Kidney (tissue), 14 donors: ENCODE measurements around the gene VPREB1. TPM values are rescaled to one million over a fixed set of nuclear protein-coding genes. Genes with fewer than 3 reads are reported as not detected.

Source experiments
- DNase-seq, 5 donors: peaks; one replicate each; pipeline ENCODE4 v3.0.0-alpha.2; 2013 to 2020
- FAIRE-seq: peaks from 2 replicates; lab custom pipeline; 2012; peaks lifted over from hg19 to GRCh38; lab: Jason Lieb, UNC
- H3K27ac ChIP-seq, 2 donors: one replicate each; pipeline ENCODE4 v1.7.0; 2013; ENCODE audit warnings: low read depth in 2 of 2, low read length in 2 of 2, inconsistent platforms in 1 of 2
- H3K27me3 ChIP-seq: one replicate; pipeline ENCODE4 v1.7.1; 2013; ENCODE audit warnings: low read length, inconsistent platforms; ENCODE audit not compliant: control insufficient read depth, insufficient read depth
- H3K36me3 ChIP-seq, 3 donors: one replicate each; pipeline versions ENCODE4 v1.7.0 to v1.7.1; 2013; ENCODE audit warnings: low read length in 3 of 3, control low read depth in 1 of 3, inconsistent platforms in 1 of 3; ENCODE audit not compliant: insufficient read depth in 3 of 3, control insufficient read depth in 2 of 3
- H3K4me1 ChIP-seq, 3 donors: one replicate each; pipeline versions ENCODE4 v1.7.0 to v1.7.1; 2013; ENCODE audit warnings: low read length in 3 of 3, inconsistent platforms in 1 of 3, low read depth in 1 of 3; ENCODE audit not compliant: control insufficient read depth in 2 of 3, insufficient read depth in 2 of 3
- H3K4me3 ChIP-seq, 3 donors: one replicate each; pipeline versions ENCODE4 v1.7.0 to v1.8.1; 2013; ENCODE audit warnings: low read length in 3 of 3, control low read depth in 1 of 3, inconsistent platforms in 1 of 3
- H3K9ac ChIP-seq, 3 donors: one replicate each; pipeline versions ENCODE4 v1.7.0 to v1.7.1; 2013; ENCODE audit warnings: low read length in 3 of 3, control low read depth in 1 of 3, inconsistent platforms in 1 of 3
- H3K9me3 ChIP-seq, 3 donors: one replicate each; pipeline versions ENCODE4 v1.7.0 to v1.7.1; 2013; ENCODE audit warnings: low read length in 3 of 3, control low read depth in 1 of 3, inconsistent platforms in 1 of 3; ENCODE audit not compliant: control insufficient read depth in 2 of 3, insufficient read depth in 1 of 3
- intact Hi-C: fragments of 100-400 bp; cut with DNase I; formaldehyde crosslinking; loops from one replicate; pipeline ENCODE4 v1.11.1; 2022
- polyA plus RNA-seq: library from polyadenylated mRNA; stranded (reverse); fragments of 350-450 nt; fragmentation: Illumina TruSeq; extraction: RNeasy Lipid Tissue Mini Kit (QIAGEN cat#74804); gene quantifications from one replicate; pipeline ENCODE4 v1.2.3, GENCODE V29; 2014; ENCODE audit warnings: low read depth, low replicate concordance; ENCODE audit not compliant: insufficient read depth
- total RNA-seq: library from RNA; stranded (reverse); fragmentation: NEBNext Ultra II Directional; extraction: Animal tissue kit (Norgen Biotek cat#: 25700); gene quantifications from one replicate; pipeline ENCODE4 v1.2.1, GENCODE V29; 2021
- TF ChIP-seq, protein P1 (sequence below): IDR thresholded peaks from 3 replicates; pipeline ENCODE4 v1.5.1; 2012; ENCODE audit warnings: mild to moderate bottlenecking, moderate library complexity, borderline replicate concordance; ENCODE audit not compliant: insufficient read depth; ENCODE audit errors: extremely low read depth
- donor health status: control.
- donor health status: control.
- donor health status: control.
- donor health status: control.
- donor health status: control.
- donor health status: DM: yes; HTN: yes; CAD: no.
- donor health status: Normal renal cell carcinoma (clear cell type).

VPREB1 gene
- total and polyA plus RNA-seq, 2 donors from 2014 or later = not detected

DNA sequence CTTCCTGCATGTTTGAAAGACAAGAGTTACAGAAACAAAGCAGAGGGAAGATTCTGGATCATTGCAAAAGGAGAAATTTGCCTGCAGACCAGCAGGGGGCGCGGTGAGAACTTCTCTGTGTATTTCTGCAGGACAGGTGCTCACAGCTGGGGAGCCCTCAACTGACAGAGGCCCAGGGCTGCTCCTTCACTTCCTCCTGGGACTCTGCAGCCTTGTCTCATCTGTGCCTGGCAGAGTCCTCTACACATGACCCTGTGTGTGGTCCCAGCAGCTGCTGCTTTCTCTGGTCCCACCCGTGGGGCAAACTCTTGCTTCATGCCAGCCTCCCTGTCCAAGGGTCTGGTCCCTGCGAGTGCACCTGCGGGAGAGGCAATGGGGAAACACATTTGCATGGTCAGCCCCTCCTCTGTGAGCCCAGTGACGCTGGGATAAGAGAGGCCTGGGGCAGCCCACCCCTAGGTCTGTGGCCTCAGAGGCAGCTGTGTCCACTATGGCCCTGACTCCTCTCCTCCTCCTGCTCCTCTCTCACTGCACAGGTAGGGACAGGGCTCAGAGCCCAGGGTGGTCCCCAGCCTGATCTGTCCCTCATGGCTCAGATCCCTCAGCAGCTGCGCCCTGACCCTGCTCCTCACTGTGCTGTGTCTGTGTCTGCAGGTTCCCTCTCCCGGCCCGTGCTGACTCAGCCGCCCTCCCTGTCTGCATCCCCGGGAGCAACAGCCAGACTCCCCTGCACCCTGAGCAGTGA lies 43.2 kb upstream of the VPREB1 start:
- Histone ChIP-seq H3K4me1 (peaks cover 0 to 4% (median 0%) of the 10 kb centered on the region in 3 donors), H3K36me3 (no peaks in the 10 kb centered on the region), H3K27me3 (no peaks in the 10 kb centered on the region), H3K9me3 (no peaks in the 10 kb centered on the region), H3K9ac (no peak overlapping the region), H3K27ac (no peak overlapping the region), H3K4me3 (no peak overlapping the region)
- TF ChIP-seq, protein P1, sequence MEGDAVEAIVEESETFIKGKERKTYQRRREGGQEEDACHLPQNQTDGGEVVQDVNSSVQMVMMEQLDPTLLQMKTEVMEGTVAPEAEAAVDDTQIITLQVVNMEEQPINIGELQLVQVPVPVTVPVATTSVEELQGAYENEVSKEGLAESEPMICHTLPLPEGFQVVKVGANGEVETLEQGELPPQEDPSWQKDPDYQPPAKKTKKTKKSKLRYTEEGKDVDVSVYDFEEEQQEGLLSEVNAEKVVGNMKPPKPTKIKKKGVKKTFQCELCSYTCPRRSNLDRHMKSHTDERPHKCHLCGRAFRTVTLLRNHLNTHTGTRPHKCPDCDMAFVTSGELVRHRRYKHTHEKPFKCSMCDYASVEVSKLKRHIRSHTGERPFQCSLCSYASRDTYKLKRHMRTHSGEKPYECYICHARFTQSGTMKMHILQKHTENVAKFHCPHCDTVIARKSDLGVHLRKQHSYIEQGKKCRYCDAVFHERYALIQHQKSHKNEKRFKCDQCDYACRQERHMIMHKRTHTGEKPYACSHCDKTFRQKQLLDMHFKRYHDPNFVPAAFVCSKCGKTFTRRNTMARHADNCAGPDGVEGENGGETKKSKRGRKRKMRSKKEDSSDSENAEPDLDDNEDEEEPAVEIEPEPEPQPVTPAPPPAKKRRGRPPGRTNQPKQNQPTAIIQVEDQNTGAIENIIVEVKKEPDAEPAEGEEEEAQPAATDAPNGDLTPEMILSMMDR = peak; percentile 78
- DNase-seq = peak in 4 of 5 donors; percentile 50 to 73 (median 61)
- intact Hi-C loops = no loop called here
- no peak for FAIRE-seq

DNA sequence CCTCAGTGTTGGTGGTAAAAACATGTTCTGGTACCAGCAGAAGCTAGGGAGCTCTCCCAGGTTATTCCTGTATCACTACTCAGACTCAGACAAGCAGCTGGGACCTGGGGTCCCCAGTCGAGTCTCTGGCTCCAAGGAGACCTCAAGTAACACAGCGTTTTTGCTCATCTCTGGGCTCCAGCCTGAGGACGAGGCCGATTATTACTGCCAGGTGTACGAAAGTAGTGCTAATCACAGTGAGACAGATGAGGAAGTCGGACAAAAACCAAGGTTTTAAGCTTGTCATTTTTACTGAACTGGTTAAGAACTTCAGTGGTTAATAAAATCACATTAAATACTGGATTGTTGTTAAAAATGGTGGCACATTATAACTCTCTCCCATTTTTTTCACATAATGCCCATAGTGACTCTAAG lies 42.6 kb upstream of the VPREB1 start:
- TF ChIP-seq, protein P1 = no peak

DNA sequence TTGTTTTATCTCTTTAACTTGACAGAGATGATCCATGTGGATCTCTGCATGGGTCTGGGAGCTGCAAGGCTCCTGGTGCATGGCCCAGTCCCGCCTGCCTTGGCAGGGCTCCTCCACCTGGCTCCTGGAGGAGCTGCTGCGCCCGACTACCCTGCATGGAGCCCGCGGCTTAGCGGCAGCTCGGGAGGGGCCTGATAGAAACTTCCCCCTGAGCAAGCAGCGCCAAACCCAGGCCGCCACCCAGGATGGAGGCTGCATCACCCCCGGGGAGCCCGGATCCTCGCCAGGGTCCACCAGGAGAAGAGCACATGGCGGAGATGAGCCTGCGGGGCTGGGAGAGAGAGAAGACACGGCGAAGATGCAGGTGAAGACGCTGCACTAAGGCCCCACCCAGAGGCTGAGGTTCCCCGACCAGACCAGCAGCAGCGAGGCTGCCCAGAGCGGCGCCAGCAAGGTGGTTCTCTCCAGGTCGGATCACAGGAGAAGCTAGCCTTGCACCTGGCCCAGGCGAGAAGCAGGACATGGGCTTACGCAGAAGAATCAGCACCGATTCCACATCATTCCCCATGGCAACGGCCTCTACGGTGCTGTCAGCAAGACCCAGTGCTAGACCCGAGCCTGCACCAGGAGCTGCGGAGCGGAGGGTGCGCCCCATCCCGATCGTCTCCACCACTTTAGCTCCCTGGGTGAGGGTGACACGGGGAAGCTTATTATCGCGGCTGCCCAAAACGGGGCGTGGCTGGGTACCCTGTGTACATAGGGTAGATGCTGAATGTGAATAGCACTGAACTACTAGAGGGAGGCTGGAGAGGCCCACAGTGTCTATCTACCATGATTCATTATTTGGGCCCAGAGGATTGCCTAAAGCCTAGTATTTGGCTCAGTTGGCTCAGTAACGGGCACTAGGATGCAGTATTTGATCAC lies 41.3 kb upstream of the VPREB1 start:
- Histone ChIP-seq H3K9ac (no peak overlapping the region), H3K36me3 (no peaks in the 10 kb centered on the region), H3K27me3 (no peaks in the 10 kb centered on the region), H3K27ac (no peak overlapping the region), H3K4me1 (peaks cover 0 to 6% (median 0%) of the 10 kb centered on the region in 3 donors), H3K4me3 (no peak overlapping the region), H3K9me3 (no peaks in the 10 kb centered on the region)
- FAIRE-seq = no peak
- TF ChIP-seq, protein P1 = no peak
- no peak for DNase-seq
- intact Hi-C loops = no loop called here

More for the DNA sequence above, 42.6 kb upstream of the VPREB1 start:
- no peak overlapping the region for H3K4me3 ChIP-seq
- no peak overlapping the region for H3K27ac ChIP-seq
- H3K36me3 ChIP-seq = no peaks in the 10 kb centered on the region
- no peaks in the 10 kb centered on the region for H3K27me3 ChIP-seq
- H3K4me1 ChIP-seq = peaks cover 0 to 4% (median 0%) of the 10 kb centered on the region in 3 donors
- intact Hi-C loops = no loop called here
- DNase-seq (no peak), FAIRE-seq (no peak)
- no peak overlapping the region for H3K9ac ChIP-seq
- no peaks in the 10 kb centered on the region for H3K9me3 ChIP-seq
